SK-N-SH treated with all-trans-retinoic acid at 6 μM for 48 hours (cell line): ENCODE data around the gene EPB41L5.

Experiments used
- ATAC-seq: fragments of 200-7000 bp; cut with Tn5 transposase; 3 replicates; pipeline ENCODE4 v1.9.1; 2020; ENCODE audit warnings: mild to moderate bottlenecking, moderate library complexity
- BACH2 ChIP-seq: fragments of 250-450 bp; sonication (Bioruptor Pico); IDR thresholded peaks from 2 replicates; pipeline ENCODE4 v1.9.0; 2021; ENCODE audit warnings: mild to moderate bottlenecking, borderline replicate concordance
- CSDC2 ChIP-seq: fragments of 250-450 bp; sonication (Bioruptor Pico); IDR thresholded peaks from 2 replicates; pipeline ENCODE4 v1.5.0; 2020; ENCODE audit warnings: mild to moderate bottlenecking, moderate library complexity
- ESRRG ChIP-seq: fragments of 250-450 bp; sonication (Bioruptor Pico); IDR thresholded peaks from 2 replicates; pipeline ENCODE4 v1.6.1; 2021; ENCODE audit warnings: mild to moderate bottlenecking
- GLIS3 ChIP-seq: fragments of 250-450 bp; sonication (Bioruptor Pico); IDR thresholded peaks from 2 replicates; pipeline ENCODE4 v1.5.0; 2020; ENCODE audit warnings: mild to moderate bottlenecking, moderate library complexity
- ISL1 ChIP-seq: fragments of 250-450 bp; sonication (Bioruptor Pico); IDR thresholded peaks from 2 replicates; pipeline ENCODE4 v2.1.2; 2022; ENCODE audit warnings: mild to moderate bottlenecking, moderate library complexity
- OSR1 ChIP-seq: fragments of 250-450 bp; sonication (Bioruptor Pico); IDR thresholded peaks from 2 replicates; pipeline ENCODE4 v1.8.0; 2022; ENCODE audit warnings: moderate library complexity, mild to moderate bottlenecking, inconsistent platforms
- POU6F1 ChIP-seq: fragments of 250-450 bp; sonication (Bioruptor Pico); IDR thresholded peaks from 2 replicates; pipeline ENCODE4 v1.8.0; 2021; ENCODE audit warnings: low read depth, mild to moderate bottlenecking, moderate library complexity, borderline replicate concordance
- PPARA ChIP-seq: fragments of 250-450 bp; sonication (Bioruptor Pico); IDR thresholded peaks from 2 replicates; pipeline ENCODE4 v1.5.0; 2020; ENCODE audit warnings: mild to moderate bottlenecking, borderline replicate concordance
- RARB ChIP-seq: fragments of 250-450 bp; sonication (Bioruptor Pico); IDR thresholded peaks from 2 replicates; pipeline ENCODE4 v1.8.0; 2021; ENCODE audit warnings: mild to moderate bottlenecking, moderate library complexity
- SNAI2 ChIP-seq: fragments of 250-450 bp; sonication (Bioruptor Pico); IDR thresholded peaks from 2 replicates; pipeline ENCODE4 v1.5.0; 2020; ENCODE audit warnings: mild to moderate bottlenecking, moderate library complexity
- TCF4 ChIP-seq: fragments of 250-450 bp; sonication (Bioruptor Pico); IDR thresholded peaks from 2 replicates; pipeline ENCODE4 v1.8.0; 2021; ENCODE audit warnings: mild to moderate bottlenecking, moderate library complexity, borderline replicate concordance
- TOX ChIP-seq: fragments of 250-450 bp; sonication (Bioruptor Pico); IDR thresholded peaks from 2 replicates; pipeline ENCODE4 v1.8.0; 2021; ENCODE audit warnings: mild to moderate bottlenecking, moderate library complexity, borderline replicate concordance
- ZC3H10 ChIP-seq: fragments of 250-450 bp; sonication (Bioruptor Pico); IDR thresholded peaks from 2 replicates; pipeline ENCODE4 v1.5.1; 2021; ENCODE audit warnings: mild to moderate bottlenecking, moderate library complexity
- ZFP3 ChIP-seq: fragments of 250-450 bp; sonication (Bioruptor Pico); IDR thresholded peaks from 2 replicates; pipeline ENCODE4 v1.5.0; 2020; ENCODE audit warnings: mild to moderate bottlenecking, moderate library complexity
- ZFP30 ChIP-seq: fragments of 450-650 bp; formaldehyde crosslinking; IDR thresholded peaks from 2 replicates; pipeline ENCODE4 v1.5.0; 2022; ENCODE audit warnings: mild to moderate bottlenecking, moderate library complexity
- ZNF565 ChIP-seq: fragments of 450-650 bp; formaldehyde crosslinking; conservative IDR thresholded peaks from 2 replicates; pipeline ENCODE4 v1.5.0; 2020; ENCODE audit warnings: low read depth, mild to moderate bottlenecking, moderate library complexity
- ZNF8 ChIP-seq: fragments of 450-650 bp; formaldehyde crosslinking; IDR thresholded peaks from 2 replicates; pipeline ENCODE4 v1.5.0; 2020; ENCODE audit warnings: mild to moderate bottlenecking, moderate library complexity
- TF ChIP-seq, protein P1 (sequence below): fragments of 250-450 bp; sonication (Bioruptor Pico); IDR thresholded peaks from 2 replicates; pipeline ENCODE4 v1.5.1; 2021; ENCODE audit warnings: mild to moderate bottlenecking, moderate library complexity
- TF ChIP-seq, protein P2 (sequence below): fragments of 250-450 bp; sonication (Bioruptor Pico); IDR thresholded peaks from 2 replicates; pipeline ENCODE4 v1.5.0; 2020; ENCODE audit warnings: mild to moderate bottlenecking, moderate library complexity
- TF ChIP-seq, protein P3 (sequence below): fragments of 250-450 bp; sonication (Bioruptor Pico); IDR thresholded peaks from 2 replicates; pipeline ENCODE4 v1.5.1; 2020; ENCODE audit warnings: low read depth, mild to moderate bottlenecking, moderate library complexity
- TF ChIP-seq, protein P4 (sequence below): fragments of 250-450 bp; sonication (Bioruptor Pico); IDR thresholded peaks from 2 replicates; pipeline ENCODE4 v1.8.0; 2020; ENCODE audit warnings: mild to moderate bottlenecking, moderate library complexity, borderline replicate concordance

Gene EPB41L5

GRCh38 chr2:120209427-120210269 lies 196.8 kb downstream of the EPB41L5 start (continued):
- TF ChIP-seq, protein P1, sequence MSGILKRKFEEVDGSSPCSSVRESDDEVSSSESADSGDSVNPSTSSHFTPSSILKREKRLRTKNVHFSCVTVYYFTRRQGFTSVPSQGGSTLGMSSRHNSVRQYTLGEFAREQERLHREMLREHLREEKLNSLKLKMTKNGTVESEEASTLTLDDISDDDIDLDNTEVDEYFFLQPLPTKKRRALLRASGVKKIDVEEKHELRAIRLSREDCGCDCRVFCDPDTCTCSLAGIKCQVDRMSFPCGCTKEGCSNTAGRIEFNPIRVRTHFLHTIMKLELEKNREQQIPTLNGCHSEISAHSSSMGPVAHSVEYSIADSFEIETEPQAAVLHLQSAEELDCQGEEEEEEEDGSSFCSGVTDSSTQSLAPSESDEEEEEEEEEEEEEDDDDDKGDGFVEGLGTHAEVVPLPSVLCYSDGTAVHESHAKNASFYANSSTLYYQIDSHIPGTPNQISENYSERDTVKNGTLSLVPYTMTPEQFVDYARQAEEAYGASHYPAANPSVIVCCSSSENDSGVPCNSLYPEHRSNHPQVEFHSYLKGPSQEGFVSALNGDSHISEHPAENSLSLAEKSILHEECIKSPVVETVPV, result no peak
- no peak for TF ChIP-seq BACH2

GRCh38 chr2:120210270-120210693 lies 197.4 kb downstream of the EPB41L5 start:
- ATAC-seq, result no peak
- TF ChIP-seq RARB, result no peak
- no peak for TF ChIP-seq ESRRG
- TF ChIP-seq ZFP30, result no peak
- no peak for TF ChIP-seq ZNF565 (CRISPR knock-in tag)
- TF ChIP-seq SNAI2 (CRISPR knock-in tag), result no peak
- no peak for TF ChIP-seq CSDC2 (CRISPR knock-in tag)
- TF ChIP-seq BACH2, result no peak
- no peak for TF ChIP-seq GLIS3
- no peak for TF ChIP-seq ZNF8
- no peak for TF ChIP-seq OSR1 (CRISPR knock-in tag)
- no peak for TF ChIP-seq ZFP3 (CRISPR knock-in tag)
- TF ChIP-seq TCF4, result no peak

DNA sequence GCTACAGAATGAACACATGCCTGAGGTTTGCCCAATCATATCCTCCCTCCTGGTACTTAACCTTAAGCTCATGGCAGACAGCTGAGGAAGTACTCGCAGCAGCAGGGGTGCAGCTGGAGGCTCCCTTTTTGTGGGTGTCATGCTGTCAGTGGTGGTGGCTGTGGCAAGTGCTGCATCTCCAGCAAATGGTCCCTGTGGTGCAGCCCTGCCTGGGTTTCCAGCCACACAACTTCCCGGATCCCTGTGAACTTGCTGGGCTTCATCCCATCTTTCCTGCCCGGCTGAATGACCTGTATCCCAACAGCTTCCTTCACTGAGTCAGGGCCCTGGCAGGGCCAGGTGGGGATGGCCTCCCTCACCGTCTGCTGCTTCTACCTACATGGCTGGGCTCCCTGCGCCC lies 205.3 kb downstream of the EPB41L5 start:
- ATAC-seq, result no peak
- TF ChIP-seq, protein P2, sequence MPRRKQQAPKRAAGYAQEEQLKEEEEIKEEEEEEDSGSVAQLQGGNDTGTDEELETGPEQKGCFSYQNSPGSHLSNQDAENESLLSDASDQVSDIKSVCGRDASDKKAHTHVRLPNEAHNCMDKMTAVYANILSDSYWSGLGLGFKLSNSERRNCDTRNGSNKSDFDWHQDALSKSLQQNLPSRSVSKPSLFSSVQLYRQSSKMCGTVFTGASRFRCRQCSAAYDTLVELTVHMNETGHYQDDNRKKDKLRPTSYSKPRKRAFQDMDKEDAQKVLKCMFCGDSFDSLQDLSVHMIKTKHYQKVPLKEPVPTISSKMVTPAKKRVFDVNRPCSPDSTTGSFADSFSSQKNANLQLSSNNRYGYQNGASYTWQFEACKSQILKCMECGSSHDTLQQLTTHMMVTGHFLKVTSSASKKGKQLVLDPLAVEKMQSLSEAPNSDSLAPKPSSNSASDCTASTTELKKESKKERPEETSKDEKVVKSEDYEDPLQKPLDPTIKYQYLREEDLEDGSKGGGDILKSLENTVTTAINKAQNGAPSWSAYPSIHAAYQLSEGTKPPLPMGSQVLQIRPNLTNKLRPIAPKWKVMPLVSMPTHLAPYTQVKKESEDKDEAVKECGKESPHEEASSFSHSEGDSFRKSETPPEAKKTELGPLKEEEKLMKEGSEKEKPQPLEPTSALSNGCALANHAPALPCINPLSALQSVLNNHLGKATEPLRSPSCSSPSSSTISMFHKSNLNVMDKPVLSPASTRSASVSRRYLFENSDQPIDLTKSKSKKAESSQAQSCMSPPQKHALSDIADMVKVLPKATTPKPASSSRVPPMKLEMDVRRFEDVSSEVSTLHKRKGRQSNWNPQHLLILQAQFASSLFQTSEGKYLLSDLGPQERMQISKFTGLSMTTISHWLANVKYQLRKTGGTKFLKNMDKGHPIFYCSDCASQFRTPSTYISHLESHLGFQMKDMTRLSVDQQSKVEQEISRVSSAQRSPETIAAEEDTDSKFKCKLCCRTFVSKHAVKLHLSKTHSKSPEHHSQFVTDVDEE (CRISPR knock-in tag), result no peak
- TF ChIP-seq ESRRG, result no peak
- no peak for TF ChIP-seq ZC3H10 (CRISPR knock-in tag)
- no peak for TF ChIP-seq CSDC2 (CRISPR knock-in tag)
- TF ChIP-seq OSR1 (CRISPR knock-in tag), result no peak
- no peak for TF ChIP-seq TCF4
- TF ChIP-seq, protein P3, sequence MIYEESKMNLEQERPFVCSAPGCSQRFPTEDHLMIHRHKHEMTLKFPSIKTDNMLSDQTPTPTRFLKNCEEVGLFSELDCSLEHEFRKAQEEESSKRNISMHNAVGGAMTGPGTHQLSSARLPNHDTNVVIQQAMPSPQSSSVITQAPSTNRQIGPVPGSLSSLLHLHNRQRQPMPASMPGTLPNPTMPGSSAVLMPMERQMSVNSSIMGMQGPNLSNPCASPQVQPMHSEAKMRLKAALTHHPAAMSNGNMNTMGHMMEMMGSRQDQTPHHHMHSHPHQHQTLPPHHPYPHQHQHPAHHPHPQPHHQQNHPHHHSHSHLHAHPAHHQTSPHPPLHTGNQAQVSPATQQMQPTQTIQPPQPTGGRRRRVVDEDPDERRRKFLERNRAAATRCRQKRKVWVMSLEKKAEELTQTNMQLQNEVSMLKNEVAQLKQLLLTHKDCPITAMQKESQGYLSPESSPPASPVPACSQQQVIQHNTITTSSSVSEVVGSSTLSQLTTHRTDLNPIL (CRISPR knock-in tag), result no peak
- TF ChIP-seq POU6F1 (CRISPR knock-in tag), result no peak
- TF ChIP-seq ISL1 (CRISPR knock-in tag), result no peak
- no peak for TF ChIP-seq PPARA (CRISPR knock-in tag)
- TF ChIP-seq SNAI2 (CRISPR knock-in tag), result no peak
- TF ChIP-seq ZFP30, result no peak
- no peak for TF ChIP-seq ZNF565 (CRISPR knock-in tag)
- no peak for TF ChIP-seq TOX (CRISPR knock-in tag)
- TF ChIP-seq ZNF8, result no peak
- no peak for TF ChIP-seq ZFP3 (CRISPR knock-in tag)
- no peak for TF ChIP-seq RARB
- TF ChIP-seq, protein P4, sequence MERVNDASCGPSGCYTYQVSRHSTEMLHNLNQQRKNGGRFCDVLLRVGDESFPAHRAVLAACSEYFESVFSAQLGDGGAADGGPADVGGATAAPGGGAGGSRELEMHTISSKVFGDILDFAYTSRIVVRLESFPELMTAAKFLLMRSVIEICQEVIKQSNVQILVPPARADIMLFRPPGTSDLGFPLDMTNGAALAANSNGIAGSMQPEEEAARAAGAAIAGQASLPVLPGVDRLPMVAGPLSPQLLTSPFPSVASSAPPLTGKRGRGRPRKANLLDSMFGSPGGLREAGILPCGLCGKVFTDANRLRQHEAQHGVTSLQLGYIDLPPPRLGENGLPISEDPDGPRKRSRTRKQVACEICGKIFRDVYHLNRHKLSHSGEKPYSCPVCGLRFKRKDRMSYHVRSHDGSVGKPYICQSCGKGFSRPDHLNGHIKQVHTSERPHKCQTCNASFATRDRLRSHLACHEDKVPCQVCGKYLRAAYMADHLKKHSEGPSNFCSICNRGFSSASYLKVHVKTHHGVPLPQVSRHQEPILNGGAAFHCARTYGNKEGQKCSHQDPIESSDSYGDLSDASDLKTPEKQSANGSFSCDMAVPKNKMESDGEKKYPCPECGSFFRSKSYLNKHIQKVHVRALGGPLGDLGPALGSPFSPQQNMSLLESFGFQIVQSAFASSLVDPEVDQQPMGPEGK, result no peak
